IPS-18c (cell line): ENCODE results near the gene GPR21.

ENCODE experiments used
- H3K4me3 ChIP-seq: 2 replicates; pipeline ENCODE4 v1.7.0; 2013; ENCODE audit warnings: low read depth, mild to moderate bottlenecking, low read length, moderate library complexity; ENCODE audit not compliant: insufficient read depth
- H3K9me3 ChIP-seq: one replicate; pipeline ENCODE4 v1.6.1; 2013; ENCODE audit warnings: mild to moderate bottlenecking, low read length, moderate library complexity; ENCODE audit not compliant: control insufficient read depth, insufficient read depth

GPR21 gene

GRCh38 chr9:123053046-123053445, 19.6 kb downstream of the GPR21 start:
- Histone ChIP-seq H3K4me3 (no peak overlapping the region), H3K9me3 (no peaks in the 10 kb centered on the region)

- Histone ChIP-seq H3K4me3 (no peak overlapping the region), H3K9me3 (no peaks in the 10 kb centered on the region)
These were observed 20.2 kb downstream of the GPR21 start for GRCh38 chr9:123053711-123054110.

- H3K4me3 ChIP-seq: no peak overlapping the region
- H3K9me3 ChIP-seq: no peaks in the 10 kb centered on the region
These were observed 25.4 kb downstream of the GPR21 start for GRCh38 chr9:123058834-123059233.

- no peak overlapping the region for H3K4me3 ChIP-seq
- H3K9me3 ChIP-seq: no peaks in the 10 kb centered on the region
These were observed 26.2 kb downstream of the GPR21 start for GRCh38 chr9:123059472-123060220.

GRCh38 chr9:123061216-123061615, 27.7 kb downstream of the GPR21 start:
- no peaks in the 10 kb centered on the region for H3K9me3 ChIP-seq
- no peak overlapping the region for H3K4me3 ChIP-seq

- Histone ChIP-seq H3K9me3 (no peaks in the 10 kb centered on the region), H3K4me3 (no peak overlapping the region)
These were observed 29.1 kb downstream of the GPR21 start for GRCh38 chr9:123062351-123063176.

- no peak overlapping the region for H3K4me3 ChIP-seq
- H3K9me3 ChIP-seq: no peaks in the 10 kb centered on the region
These were observed 29.7 kb downstream of the GPR21 start for GRCh38 chr9:123063177-123063598.

- Histone ChIP-seq H3K9me3 (no peaks in the 10 kb centered on the region), H3K4me3 (no peak overlapping the region)
These were observed 30.4 kb downstream of the GPR21 start for GRCh38 chr9:123063896-123064295.

GRCh38 chr9:123064716-123065115, 31.2 kb downstream of the GPR21 start:
- H3K4me3 ChIP-seq: no peak overlapping the region
- H3K9me3 ChIP-seq: no peaks in the 10 kb centered on the region

GRCh38 chr9:123065196-123065595, 31.7 kb downstream of the GPR21 start:
- no peak overlapping the region for H3K4me3 ChIP-seq

GRCh38 chr9:123067136-123067535, 33.7 kb downstream of the GPR21 start:
- Histone ChIP-seq H3K4me3 (no peak overlapping the region), H3K9me3 (no peaks in the 10 kb centered on the region)

More at GRCh38 chr9:123065196-123065595, 31.7 kb downstream of the GPR21 start:
- no peaks in the 10 kb centered on the region for H3K9me3 ChIP-seq

- H3K4me3 ChIP-seq: no peak overlapping the region
- H3K9me3 ChIP-seq: no peaks in the 10 kb centered on the region
These were observed 35.6 kb downstream of the GPR21 start for GRCh38 chr9:123069010-123069481.

- no peak overlapping the region for H3K4me3 ChIP-seq
These were observed 36.7 kb downstream of the GPR21 start for GRCh38 chr9:123070198-123070597.

GRCh38 chr9:123072407-123072995, 39.0 kb downstream of the GPR21 start:
- no peak overlapping the region for H3K4me3 ChIP-seq
- H3K9me3 ChIP-seq: no peaks in the 10 kb centered on the region

More at GRCh38 chr9:123070198-123070597, 36.7 kb downstream of the GPR21 start:
- no peaks in the 10 kb centered on the region for H3K9me3 ChIP-seq

- Histone ChIP-seq H3K9me3 (no peaks in the 10 kb centered on the region), H3K4me3 (no peak overlapping the region)
These were observed 40.0 kb downstream of the GPR21 start for GRCh38 chr9:123073441-123073840.

GRCh38 chr9:123073991-123074422, 40.5 kb downstream of the GPR21 start:
- Histone ChIP-seq H3K4me3 (no peak overlapping the region), H3K9me3 (no peaks in the 10 kb centered on the region)

- Histone ChIP-seq H3K4me3 (no peak overlapping the region), H3K9me3 (no peaks in the 10 kb centered on the region)
These were observed 41.2 kb downstream of the GPR21 start for GRCh38 chr9:123074628-123075027.

- no peak overlapping the region for H3K4me3 ChIP-seq
- H3K9me3 ChIP-seq: no peaks in the 10 kb centered on the region
These were observed 47.0 kb downstream of the GPR21 start for GRCh38 chr9:123080444-123080843.
